SK-N-SH treated with all-trans-retinoic acid at 6 μM for 48 hours (cell line): ENCODE measurements around the gene JSRP1.

Experiments
- ATAC-seq: fragments of 200-7000 bp; cut with Tn5 transposase; 3 replicates; pipeline ENCODE4 v1.9.1; 2020; ENCODE audit warnings: mild to moderate bottlenecking, moderate library complexity
- ARNTL ChIP-seq: fragments of 450-650 bp; formaldehyde crosslinking; IDR thresholded peaks from 2 replicates; pipeline ENCODE4 v1.5.0; 2020; ENCODE audit warnings: low read depth, mild to moderate bottlenecking, moderate library complexity, borderline replicate concordance
- ESRRG ChIP-seq: fragments of 250-450 bp; sonication (Bioruptor Pico); IDR thresholded peaks from 2 replicates; pipeline ENCODE4 v1.6.1; 2021; ENCODE audit warnings: mild to moderate bottlenecking
- GLIS3 ChIP-seq: fragments of 250-450 bp; sonication (Bioruptor Pico); IDR thresholded peaks from 2 replicates; pipeline ENCODE4 v1.5.0; 2020; ENCODE audit warnings: mild to moderate bottlenecking, moderate library complexity
- ISL1 ChIP-seq: fragments of 250-450 bp; sonication (Bioruptor Pico); IDR thresholded peaks from 2 replicates; pipeline ENCODE4 v2.1.2; 2022; ENCODE audit warnings: mild to moderate bottlenecking, moderate library complexity
- POU6F1 ChIP-seq: fragments of 250-450 bp; sonication (Bioruptor Pico); IDR thresholded peaks from 2 replicates; pipeline ENCODE4 v1.8.0; 2021; ENCODE audit warnings: low read depth, mild to moderate bottlenecking, moderate library complexity, borderline replicate concordance
- PPARA ChIP-seq: fragments of 250-450 bp; sonication (Bioruptor Pico); IDR thresholded peaks from 2 replicates; pipeline ENCODE4 v1.5.0; 2020; ENCODE audit warnings: mild to moderate bottlenecking, borderline replicate concordance
- RARB ChIP-seq: fragments of 250-450 bp; sonication (Bioruptor Pico); IDR thresholded peaks from 2 replicates; pipeline ENCODE4 v1.8.0; 2021; ENCODE audit warnings: mild to moderate bottlenecking, moderate library complexity
- SNAI2 ChIP-seq: fragments of 250-450 bp; sonication (Bioruptor Pico); IDR thresholded peaks from 2 replicates; pipeline ENCODE4 v1.5.0; 2020; ENCODE audit warnings: mild to moderate bottlenecking, moderate library complexity
- TCF4 ChIP-seq: fragments of 250-450 bp; sonication (Bioruptor Pico); IDR thresholded peaks from 2 replicates; pipeline ENCODE4 v1.8.0; 2021; ENCODE audit warnings: mild to moderate bottlenecking, moderate library complexity, borderline replicate concordance
- TSHZ2 ChIP-seq: fragments of 250-450 bp; sonication (Bioruptor Pico); IDR thresholded peaks from 2 replicates; pipeline ENCODE4 v1.5.0; 2020; ENCODE audit warnings: mild to moderate bottlenecking, moderate library complexity
- ZC3H10 ChIP-seq: fragments of 250-450 bp; sonication (Bioruptor Pico); IDR thresholded peaks from 2 replicates; pipeline ENCODE4 v1.5.1; 2021; ENCODE audit warnings: mild to moderate bottlenecking, moderate library complexity
- ZFP30 ChIP-seq: fragments of 450-650 bp; formaldehyde crosslinking; IDR thresholded peaks from 2 replicates; pipeline ENCODE4 v1.5.0; 2022; ENCODE audit warnings: mild to moderate bottlenecking, moderate library complexity
- ZNF565 ChIP-seq: fragments of 450-650 bp; formaldehyde crosslinking; conservative IDR thresholded peaks from 2 replicates; pipeline ENCODE4 v1.5.0; 2020; ENCODE audit warnings: low read depth, mild to moderate bottlenecking, moderate library complexity
- ZNF70 ChIP-seq: fragments of 450-650 bp; formaldehyde crosslinking; IDR thresholded peaks from 2 replicates; pipeline ENCODE4 v1.5.0; 2020; ENCODE audit warnings: mild to moderate bottlenecking, moderate library complexity
- ZNF8 ChIP-seq: fragments of 450-650 bp; formaldehyde crosslinking; IDR thresholded peaks from 2 replicates; pipeline ENCODE4 v1.5.0; 2020; ENCODE audit warnings: mild to moderate bottlenecking, moderate library complexity
- TF ChIP-seq, protein P1 (sequence below): fragments of 250-450 bp; sonication (Bioruptor Pico); IDR thresholded peaks from 2 replicates; pipeline ENCODE4 v1.5.1; 2020; ENCODE audit warnings: low read depth, mild to moderate bottlenecking, moderate library complexity
- TF ChIP-seq, protein P2 (sequence below): fragments of 250-450 bp; sonication (Bioruptor Pico); IDR thresholded peaks from 2 replicates; pipeline ENCODE4 v1.8.0; 2020; ENCODE audit warnings: mild to moderate bottlenecking, moderate library complexity, borderline replicate concordance
- TF ChIP-seq, protein P3 (sequence below): fragments of 250-450 bp; sonication (Bioruptor Pico); IDR thresholded peaks from 2 replicates; pipeline ENCODE4 v1.5.1; 2021; ENCODE audit warnings: mild to moderate bottlenecking, moderate library complexity

JSRP1 gene

DNA sequence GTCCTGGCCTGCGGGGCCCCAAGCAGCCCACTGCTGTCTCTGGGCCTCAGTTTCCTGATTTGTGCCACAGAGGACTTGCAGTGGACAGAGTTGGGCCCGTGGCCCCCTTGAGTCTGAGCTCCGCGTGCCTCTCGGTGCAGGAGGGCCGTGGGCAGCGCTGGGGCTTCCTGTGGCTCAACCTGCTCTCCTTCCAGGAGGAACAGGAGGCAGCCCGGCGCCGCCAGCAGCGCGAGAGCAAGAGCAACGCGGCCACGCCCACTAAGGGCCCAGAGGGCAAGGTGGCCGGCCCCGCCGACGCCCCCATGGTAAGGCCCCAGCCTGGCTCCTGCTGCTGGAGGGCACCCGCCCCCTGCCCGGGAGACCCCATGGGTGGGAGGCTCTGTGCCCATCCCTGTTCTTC is 46.0 kb downstream of the JSRP1 start:
- no peak for ATAC-seq
- TF ChIP-seq ARNTL (CRISPR knock-in tag) (no peak), ZNF70 (CRISPR knock-in tag) (no peak), ZNF565 (CRISPR knock-in tag) (no peak), ZC3H10 (CRISPR knock-in tag) (no peak), TSHZ2 (CRISPR knock-in tag) (no peak), RARB (CRISPR knock-in tag) (no peak), TCF4 (no peak), PPARA (CRISPR knock-in tag) (no peak), ZFP30 (no peak), GLIS3 (CRISPR knock-in tag) (no peak)
- TF ChIP-seq, protein P1, sequence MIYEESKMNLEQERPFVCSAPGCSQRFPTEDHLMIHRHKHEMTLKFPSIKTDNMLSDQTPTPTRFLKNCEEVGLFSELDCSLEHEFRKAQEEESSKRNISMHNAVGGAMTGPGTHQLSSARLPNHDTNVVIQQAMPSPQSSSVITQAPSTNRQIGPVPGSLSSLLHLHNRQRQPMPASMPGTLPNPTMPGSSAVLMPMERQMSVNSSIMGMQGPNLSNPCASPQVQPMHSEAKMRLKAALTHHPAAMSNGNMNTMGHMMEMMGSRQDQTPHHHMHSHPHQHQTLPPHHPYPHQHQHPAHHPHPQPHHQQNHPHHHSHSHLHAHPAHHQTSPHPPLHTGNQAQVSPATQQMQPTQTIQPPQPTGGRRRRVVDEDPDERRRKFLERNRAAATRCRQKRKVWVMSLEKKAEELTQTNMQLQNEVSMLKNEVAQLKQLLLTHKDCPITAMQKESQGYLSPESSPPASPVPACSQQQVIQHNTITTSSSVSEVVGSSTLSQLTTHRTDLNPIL (CRISPR knock-in tag), result no peak
- TF ChIP-seq, protein P2, sequence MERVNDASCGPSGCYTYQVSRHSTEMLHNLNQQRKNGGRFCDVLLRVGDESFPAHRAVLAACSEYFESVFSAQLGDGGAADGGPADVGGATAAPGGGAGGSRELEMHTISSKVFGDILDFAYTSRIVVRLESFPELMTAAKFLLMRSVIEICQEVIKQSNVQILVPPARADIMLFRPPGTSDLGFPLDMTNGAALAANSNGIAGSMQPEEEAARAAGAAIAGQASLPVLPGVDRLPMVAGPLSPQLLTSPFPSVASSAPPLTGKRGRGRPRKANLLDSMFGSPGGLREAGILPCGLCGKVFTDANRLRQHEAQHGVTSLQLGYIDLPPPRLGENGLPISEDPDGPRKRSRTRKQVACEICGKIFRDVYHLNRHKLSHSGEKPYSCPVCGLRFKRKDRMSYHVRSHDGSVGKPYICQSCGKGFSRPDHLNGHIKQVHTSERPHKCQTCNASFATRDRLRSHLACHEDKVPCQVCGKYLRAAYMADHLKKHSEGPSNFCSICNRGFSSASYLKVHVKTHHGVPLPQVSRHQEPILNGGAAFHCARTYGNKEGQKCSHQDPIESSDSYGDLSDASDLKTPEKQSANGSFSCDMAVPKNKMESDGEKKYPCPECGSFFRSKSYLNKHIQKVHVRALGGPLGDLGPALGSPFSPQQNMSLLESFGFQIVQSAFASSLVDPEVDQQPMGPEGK, result no peak

DNA sequence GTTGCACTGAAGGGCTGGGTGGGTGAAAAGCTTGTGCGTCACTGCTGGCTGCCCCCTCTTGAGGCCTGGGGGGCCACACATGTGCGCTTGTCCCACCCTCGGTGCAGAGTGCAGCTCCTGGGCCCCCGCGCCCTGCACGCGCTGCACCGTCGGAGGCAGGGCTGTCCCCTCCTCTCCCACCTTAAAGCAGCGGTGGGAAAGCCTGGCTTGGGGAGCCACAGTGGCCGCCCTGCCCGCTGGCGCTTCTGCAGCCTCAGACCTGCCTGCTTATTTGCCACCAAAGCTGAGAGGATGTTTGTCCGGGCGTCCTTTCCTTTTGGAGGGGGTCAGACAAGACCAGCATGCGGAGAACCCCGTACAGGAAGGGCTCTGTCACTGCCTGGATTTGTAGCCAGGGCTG is 46.8 kb downstream of the JSRP1 start:
- TF ChIP-seq ARNTL (CRISPR knock-in tag) (no peak), POU6F1 (CRISPR knock-in tag) (no peak), ZNF70 (CRISPR knock-in tag) (no peak), ZC3H10 (CRISPR knock-in tag) (no peak), ESRRG (CRISPR knock-in tag) (no peak), GLIS3 (CRISPR knock-in tag) (no peak), ZNF8 (CRISPR knock-in tag) (no peak), SNAI2 (no peak), ISL1 (no peak), PPARA (CRISPR knock-in tag) (no peak)
- TF ChIP-seq, protein P2, result no peak
- ATAC-seq, result no peak

DNA sequence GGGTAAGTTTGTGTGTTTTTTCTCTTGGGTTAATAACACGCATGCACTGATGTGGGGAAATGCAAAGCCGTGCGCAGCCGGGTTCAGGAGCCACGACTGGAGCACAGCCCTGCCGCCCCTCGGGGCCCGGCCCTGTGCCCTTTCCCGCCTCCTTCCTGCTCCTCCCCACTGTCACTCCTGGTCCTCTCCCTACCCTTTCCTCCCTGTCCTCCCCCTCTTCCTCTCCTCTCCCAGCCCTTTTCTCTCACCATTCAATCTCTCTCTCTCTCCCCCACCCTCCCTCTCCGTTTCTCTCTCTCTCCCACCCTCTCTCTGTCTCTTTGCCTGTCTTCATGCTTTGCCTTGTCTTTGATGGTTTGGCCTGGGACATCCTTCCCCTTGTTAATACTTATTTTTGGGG is 47.2 kb downstream of the JSRP1 start:
- TF ChIP-seq, protein P2, result no peak
- TF ChIP-seq ZC3H10 (CRISPR knock-in tag) (no peak), ESRRG (CRISPR knock-in tag) (no peak), SNAI2 (no peak), POU6F1 (CRISPR knock-in tag) (no peak)
- TF ChIP-seq, protein P3, sequence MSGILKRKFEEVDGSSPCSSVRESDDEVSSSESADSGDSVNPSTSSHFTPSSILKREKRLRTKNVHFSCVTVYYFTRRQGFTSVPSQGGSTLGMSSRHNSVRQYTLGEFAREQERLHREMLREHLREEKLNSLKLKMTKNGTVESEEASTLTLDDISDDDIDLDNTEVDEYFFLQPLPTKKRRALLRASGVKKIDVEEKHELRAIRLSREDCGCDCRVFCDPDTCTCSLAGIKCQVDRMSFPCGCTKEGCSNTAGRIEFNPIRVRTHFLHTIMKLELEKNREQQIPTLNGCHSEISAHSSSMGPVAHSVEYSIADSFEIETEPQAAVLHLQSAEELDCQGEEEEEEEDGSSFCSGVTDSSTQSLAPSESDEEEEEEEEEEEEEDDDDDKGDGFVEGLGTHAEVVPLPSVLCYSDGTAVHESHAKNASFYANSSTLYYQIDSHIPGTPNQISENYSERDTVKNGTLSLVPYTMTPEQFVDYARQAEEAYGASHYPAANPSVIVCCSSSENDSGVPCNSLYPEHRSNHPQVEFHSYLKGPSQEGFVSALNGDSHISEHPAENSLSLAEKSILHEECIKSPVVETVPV (CRISPR knock-in tag), result no peak
- ATAC-seq, result no peak
